ENCODE data around the gene ENC1.

DNA sequence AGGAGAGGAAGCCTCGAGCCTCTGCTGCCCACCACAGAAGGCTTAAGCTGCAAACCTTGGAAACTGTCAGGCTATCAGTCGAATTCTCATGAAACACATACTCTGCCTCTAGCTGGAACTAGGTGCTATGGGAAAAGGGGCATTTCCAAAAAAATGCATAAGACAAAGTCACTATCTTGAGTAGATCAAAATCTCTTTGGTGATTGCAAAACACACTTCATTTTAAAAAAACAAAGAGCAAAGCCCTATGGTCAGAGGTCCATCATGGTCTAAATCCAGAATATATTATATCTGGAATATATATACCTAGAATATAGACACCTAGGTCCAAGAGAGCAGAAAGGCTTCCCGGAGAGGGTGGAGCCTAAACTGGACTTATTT, 59.8 kb downstream of the ENC1 start:
- no peak for TF ChIP-seq CTCF (IDR thresholded peaks at IDR 0.05; ENCODE audit: insufficient read depth, low read depth, low read length)
- no peak for TF ChIP-seq EZH2 (IDR thresholded peaks at IDR 0.05; ENCODE audit: insufficient read depth, low read length)
